RPMI7951 (cell line): ENCODE results near the gene ERC2. TPM values are rescaled to one million over a fixed set of nuclear protein-coding genes. Genes with fewer than 3 reads are reported as not detected.

Experiments
- DNase-seq: peaks from one replicate; pipeline ENCODE4 v3.0.0-alpha.2; 2012; ENCODE audit warnings: low read depth
- total RNA-seq: library from RNA; depleted of rRNA; stranded (reverse); fragments of >200 nt; shearing (Covaris generic); gene quantifications from 2 replicates; pipeline ENCODE4 v1.2.3, GENCODE V29; 2014

Gene ERC2
- total RNA-seq, 1 experiment from 2014 or later = 0.24 TPM

DNA sequence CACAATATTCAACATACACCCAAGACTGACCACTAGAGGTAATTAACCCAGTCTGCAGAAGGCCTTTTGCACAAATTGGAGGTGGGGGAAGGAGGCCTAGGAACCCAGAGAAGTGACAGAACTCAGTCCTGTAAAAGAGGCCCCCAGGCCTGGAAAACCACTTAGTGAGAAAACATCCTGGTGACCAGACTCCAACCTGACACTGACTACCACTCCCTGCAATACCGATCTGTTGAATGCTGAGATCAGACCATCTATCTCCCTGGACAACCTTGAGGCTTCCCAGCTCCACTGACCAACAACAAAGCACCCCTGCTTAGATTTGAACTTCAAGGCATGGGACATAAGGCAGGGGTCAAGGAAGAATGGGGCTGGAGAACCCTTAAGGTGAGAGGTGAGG, 719.2 kb downstream of the ERC2 start:
- DNase-seq = no peak

DNA sequence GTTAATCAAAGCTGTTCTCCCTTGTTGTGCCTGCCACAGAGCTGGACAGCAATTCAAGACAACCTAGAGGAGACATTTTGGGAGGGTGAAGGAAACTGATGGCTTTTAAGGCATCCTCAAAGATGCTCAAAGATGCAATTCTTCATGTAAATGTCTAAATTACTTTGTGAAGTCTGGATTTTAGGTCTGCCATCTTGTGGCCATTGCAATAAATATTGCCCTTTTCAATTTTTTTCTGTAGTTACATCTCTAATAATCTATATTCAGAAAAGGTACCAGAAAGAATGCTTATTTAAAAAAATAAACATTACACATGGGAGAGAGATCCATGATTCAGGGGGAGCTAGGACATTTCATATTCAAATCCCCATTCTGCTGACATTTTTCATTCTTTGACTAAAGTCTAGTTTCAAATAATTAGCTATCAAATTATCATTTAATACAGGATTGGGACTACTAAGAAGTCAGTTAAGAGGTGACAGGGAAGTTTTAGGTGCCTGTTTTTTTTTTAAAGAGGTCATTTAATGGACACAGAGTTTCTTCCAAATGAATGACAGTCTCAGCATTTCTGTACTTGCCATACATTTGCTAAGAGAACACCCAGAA, 721.4 kb downstream of the ERC2 start:
- peak; percentile 30 for DNase-seq

DNA sequence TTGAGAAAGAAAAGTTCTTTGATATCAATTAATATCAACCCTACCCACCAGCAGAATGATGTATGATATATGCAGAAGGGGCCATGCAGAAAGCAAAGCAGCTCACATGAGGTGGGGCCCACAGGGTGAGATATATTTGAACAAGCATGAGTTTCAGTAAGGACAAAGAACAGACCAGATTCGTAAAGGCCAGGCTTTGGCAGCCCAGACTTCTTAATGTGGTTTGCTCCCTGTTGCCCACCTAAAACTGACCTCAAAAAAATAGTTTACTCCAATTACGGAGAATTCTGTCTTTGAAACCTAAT, 725.5 kb downstream of the ERC2 start:
- DNase-seq = no peak

DNA sequence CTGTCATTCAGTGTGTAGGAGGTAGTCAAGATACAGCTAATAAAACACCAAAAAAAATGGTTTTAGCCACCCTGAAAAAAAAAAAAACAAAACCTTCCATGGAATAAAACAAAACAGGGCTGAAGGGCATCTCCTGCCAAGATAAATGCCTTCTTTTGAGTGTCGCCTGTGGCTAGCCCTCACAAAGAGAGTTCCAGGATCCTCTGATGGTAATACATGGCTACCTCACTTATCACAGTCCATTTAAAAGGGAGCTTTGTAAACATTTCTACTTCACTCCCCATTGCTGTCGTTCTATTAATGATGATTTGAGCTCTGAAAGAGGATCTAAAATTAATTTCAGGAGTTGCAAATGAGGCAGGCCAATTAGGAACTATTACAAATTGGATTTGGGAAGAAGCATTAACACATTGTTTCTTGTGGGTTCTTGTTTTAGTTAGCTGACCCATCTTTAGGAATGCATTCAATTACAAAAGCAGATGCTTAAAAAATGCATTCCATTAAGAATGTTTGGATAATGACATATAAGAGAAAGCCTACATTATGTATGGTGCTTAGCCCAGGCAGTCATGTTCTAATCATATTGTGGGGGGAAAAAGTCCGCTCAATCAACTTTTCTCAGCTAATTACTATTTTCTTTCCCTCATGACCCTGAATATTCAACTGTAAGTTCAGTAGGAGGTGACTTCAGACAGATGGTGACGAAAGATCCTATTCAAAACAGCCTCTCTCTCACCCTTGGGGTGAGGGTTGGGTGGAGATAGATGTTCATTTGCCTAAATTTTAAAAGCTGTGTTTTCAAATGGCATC, 726.0 kb downstream of the ERC2 start:
- DNase-seq = no peak

DNA sequence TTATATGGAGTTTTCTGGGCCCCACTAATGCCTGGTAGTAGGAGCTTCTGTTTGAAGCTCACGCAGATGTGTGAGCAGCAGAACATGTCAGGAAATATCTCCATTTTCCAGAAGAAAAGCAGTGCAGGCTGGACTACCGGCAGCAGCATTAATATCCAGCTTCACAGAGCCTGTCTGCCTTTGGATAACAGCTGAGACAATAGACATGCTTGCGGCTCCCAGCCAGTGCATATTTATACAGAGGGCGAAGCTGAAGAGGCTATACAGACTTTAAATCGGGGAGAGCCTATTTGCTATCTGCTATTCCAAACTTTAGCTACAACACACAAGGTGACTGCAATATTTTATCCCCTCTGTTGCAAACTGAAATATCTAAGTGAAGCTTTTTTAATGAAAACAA, 731.1 kb downstream of the ERC2 start:
- no peak for DNase-seq

DNA sequence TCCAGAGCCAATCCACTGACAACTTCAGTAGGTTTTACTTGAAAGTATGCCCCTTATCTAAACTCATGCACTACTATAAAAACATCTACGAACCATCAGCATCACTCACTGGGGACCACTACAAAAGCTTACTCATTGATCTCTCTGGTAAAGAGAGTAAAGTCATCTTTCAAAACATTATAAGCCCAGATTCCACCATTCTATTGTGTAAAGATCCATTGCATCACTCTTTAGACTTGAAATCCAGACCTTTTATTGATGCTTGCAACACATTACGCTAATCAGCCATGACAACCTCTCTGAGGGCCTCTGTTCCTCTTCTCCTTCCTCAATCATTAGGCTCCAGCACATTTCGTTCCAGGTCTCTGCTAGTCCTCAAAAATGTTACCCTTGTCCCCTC, 732.3 kb downstream of the ERC2 start:
- DNase-seq = no peak

DNA sequence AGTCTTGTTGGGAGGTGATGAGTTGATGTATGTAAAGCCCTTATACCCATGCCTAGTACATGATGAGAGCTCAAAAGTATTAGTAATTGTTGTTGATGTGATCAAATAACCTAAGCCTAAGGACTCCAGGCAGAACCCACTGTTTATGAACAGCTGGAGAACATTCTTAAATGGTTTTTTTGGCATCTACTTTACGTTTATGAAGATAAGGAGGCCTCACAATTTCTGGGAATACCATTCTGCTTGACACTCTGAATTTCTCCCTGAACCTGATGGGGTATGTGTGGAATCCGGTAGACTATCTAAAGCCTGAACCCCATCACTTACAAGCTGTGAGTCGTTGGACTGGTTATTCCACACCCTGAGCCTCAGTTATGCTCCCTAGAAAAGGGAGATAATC, 736.5 kb downstream of the ERC2 start:
- no peak for DNase-seq

DNA sequence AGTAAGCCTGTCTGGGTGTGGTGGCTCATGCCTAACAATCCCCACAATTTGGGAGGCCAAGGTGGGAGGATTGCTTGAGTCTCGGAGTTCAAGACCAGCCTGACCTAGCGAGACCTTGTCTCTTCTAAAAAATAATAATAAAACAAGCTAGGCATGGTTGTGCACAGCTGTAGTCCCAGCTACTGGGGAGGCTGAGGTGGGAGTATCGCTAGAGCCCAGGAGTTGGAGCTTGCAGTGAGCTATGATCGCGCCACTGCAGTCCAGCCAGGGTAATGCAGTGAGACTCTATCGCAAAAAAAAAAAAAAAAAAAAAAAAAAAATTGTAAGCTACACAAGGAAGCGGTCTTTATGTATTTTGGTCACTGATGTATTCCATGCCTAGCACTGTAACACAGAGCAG, 738.7 kb downstream of the ERC2 start:
- DNase-seq = no peak

DNA sequence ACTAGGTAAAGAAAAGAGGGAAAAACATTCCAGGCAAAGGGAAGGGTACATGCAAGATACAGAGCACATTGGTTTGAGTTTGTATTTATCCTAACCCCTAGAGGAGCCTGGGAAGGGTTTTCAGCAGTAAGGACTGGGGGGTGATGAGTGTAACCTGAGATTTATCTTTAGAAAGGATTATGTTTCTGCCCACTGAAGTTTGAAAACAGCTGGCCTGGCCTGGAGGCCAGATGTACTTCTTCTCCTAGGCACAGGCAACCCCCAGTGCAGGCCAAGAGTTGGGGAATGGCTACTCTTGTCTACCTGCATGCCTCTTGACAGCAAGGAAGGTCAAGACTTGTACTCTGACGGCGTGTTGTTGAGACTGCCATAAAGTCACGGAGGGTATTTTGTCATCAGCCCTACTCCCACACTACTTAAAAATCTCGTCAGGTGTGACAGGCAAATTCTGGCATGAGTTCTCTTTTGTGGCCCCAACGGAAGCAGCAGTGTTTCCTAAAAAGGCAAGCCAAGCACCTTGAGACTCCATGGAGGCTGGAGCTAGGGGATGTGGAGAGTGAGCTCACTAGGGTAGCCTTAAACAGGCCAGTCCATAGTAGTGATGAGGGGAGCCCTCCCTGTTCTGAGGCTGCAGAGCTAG, 739.7 kb downstream of the ERC2 start:
- peak; percentile 15 for DNase-seq

DNA sequence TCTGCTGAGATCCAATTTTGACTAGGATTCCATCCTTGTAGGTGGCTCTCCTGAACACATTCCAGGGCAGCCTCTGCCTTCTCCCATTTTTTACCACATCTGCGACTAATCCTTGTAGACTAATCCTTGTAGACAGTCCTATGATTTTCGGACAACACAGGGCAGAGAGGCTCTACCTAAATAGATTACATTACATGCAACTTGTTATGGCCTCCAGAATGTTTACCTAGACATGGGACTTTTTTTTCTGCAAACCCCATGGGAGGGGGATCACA, 741.8 kb downstream of the ERC2 start:
- DNase-seq = no peak

DNA sequence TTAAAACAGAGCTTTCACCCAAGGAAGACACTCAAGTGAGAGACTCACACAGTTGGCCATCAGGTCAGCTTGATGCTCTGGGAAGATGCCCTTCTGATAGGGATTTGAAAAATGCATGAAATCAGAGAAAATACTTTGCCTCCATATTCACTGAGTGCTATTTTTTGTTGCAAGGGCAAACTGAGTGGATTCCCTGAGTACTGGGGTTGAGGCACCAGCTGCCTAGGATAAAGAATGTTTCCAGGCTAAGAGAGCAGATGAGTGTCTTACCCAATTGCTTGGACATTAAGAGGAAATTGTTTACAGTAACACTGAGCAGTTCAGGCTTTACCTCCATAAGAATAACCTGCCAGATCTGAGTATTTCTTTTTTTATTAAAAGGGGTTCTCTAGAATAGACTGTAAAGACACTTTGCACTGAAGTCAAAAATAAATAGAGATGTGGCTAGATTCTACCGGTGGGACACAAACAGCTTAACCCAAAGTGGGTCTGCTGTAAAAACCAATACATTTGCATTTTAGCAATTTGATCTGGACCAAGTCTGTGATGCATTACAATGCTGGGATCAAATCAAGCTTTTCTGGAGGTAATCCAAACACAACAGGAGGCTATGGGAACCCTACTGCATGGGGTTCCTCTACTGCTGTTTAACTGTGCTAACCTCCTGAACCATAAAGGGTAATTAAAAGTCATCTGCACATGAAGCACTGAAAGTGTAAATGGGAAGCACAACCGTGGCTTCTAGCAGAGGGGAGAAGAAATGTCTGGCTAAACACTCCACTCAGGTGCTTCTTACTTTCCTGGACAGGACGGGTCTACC, 742.4 kb downstream of the ERC2 start:
- no peak for DNase-seq

DNA sequence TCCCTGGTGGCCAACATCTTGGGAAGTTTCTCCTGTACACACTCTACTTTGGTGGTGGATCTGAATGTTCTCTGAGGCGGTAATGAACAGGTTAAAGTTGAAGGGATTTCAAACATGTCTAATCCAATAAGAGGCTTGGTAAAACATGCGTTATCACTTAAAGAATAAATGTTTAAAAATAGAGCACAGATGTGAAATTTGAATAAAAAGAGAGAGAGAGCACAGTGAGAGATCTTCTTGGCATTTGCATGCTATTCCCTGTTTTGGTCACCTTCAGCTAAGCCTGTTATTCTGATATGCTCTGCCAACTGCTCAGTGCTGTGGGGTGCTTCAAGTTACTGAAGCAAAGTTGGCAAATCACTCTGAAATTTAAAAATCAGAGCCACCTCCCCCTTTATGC, 743.4 kb downstream of the ERC2 start:
- DNase-seq = no peak

DNA sequence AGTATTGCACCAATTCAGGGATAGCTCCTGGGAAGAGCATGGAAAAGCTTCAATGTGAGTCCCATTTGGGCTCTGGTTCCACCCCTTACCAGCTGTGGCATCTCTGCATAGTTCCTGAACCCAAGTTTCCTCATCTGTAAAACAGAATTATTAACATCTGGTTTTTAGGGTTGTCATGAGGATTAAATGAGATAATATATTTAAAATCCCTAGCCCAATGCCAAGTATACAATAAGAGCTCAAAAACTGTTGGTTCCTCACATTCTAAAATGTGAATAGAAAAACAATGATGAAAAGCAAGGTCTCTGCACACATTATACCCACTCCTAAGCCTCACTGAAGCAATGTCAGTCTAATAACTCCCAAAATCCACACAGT, 743.9 kb downstream of the ERC2 start:
- DNase-seq = no peak

DNA sequence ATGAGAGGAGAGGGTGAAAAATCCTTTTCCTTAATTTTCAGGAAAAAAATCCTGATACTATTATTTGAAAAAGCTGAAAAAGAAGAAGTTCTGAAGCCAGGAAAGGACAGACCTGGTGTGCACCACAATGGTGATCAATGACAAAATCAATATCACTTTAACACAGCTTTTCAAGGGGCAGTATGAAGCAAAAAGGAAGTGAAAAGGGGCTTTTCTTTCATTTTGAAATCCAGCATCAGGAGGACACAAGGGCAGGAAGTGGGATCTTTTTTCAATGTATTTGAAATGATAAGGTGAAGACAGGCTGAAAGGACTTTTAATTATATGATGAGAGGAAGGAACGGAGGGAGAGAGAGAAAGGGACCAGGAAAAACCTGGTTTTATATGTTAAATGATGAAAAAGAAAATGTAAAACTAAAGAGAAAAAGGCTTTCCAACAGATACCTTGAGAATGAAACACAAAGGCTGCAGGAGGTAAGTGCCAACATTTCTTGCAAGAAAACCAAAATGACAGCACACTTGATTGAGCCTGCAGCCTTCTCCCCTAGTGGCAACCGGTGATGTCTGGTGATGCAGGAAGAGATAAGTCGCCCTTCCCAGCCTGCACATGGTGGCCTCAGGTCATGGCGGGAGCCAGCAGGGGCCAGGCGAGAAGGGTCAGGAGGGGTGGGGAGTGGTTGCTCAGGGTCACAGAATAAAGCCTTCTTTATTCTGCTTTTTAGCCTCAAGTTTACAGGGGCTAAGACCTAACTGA, 744.4 kb downstream of the ERC2 start:
- peak; percentile 36 for DNase-seq

DNA sequence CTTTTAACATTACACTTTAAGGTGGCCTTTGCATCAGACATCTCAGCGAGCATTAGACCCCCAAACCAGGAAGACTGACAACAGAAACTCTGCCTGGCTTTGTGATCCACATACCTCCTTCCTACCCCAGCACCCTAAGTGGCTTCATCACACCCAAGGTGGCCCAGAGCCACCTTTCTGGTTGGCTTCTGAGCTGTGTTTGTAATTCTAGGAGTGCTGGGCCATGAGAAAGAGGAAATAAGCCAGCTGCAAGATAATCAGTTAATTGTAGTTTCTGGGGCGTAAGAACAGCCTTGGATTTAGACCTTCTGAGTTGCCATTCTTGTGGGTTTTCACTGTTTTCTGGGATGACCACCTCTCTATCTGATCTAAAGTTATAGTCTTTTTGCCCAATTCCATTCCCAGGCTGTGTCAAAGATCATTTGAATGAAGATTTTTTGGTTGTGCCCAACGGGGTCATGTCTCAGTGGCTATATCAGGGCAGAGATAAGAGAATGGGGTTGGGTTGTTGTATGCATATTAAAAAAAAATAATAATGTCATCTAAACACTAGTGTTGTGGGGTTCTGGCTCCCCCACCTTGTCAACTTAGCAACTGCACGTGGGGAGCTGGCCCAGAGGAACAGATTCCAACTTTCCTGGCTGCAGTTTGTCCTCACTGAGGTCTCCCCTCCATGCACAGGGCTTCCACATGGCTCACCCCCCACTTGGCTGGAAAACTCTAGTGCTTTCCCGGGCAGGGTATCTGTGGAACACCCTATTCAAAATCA, 746.4 kb downstream of the ERC2 start:
- peak; percentile 46 for DNase-seq

DNA sequence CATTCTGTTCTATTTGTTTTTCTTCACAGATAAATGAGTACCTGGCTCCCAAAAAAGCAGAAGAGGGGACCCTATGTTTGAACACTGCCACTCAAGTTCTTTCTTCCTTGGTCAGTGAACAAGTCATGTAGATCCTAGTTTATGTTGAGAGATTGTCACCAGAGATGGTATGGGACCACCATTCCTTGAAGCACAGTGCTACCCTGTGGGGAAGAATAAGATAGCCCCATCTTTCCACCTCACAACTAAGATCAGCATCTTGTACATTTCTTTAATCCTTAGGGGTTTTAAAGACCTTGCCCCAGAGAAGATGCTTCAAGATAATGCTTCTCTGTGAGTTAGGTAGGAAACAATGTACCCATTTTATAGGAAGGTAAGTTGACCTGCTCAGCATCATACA, 747.7 kb downstream of the ERC2 start:
- DNase-seq = peak; percentile 60

DNA sequence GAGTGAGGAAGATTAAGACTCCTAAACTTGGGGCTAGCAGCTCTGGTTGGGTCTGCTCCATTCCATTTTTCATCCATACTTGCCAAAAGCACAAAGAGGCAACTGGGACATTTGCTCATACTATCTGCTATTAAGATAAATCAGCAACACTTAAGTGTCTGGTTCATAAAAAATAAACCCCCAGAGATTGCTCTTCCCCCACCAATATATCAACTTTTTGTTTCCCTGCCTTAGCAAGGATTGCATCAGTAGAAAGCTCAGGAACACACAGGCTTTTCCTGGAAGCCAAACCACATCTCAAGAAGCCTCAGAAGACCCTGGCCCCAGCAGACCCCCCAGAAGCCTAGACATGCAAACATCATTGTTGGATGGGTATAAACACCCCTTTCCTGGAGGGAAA, 748.8 kb downstream of the ERC2 start:
- no peak for DNase-seq

DNA sequence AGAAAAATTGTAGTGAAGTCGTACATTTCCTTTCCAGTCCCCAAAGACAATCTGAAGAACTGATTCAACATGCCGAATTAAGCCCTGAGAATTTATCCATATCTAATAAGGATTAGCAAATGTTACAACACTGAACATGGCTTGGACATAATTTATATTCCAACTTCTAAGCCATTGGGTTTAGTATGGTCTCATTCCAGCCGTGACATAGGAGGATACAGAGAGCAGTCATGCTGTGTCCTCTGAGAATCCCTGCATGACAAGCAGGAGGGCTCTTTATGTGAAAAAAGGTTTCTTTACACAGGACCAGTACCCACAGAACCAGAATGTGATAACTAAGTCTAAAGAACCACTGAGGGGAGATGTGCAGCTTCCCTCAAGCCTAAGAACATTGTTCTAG, 749.3 kb downstream of the ERC2 start:
- no peak for DNase-seq

DNA sequence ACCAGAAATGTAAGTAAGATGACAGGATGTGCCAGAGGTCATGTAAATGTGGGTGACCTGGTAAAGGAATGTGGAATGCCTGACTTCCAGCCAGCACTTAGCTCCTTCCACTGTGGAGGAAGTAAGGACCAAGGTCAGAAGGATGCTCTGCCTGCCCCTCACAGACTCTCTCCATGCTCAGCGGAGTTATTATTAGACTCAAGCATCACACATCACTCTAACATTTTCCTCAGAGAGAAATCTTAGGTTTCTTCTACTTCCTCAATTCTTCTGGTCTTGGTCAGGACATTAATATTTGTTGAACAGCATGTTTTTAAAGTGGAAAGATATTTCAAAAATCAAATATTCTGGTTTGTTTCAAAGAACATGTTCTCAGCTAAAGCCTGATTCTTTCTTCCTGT, 749.7 kb downstream of the ERC2 start:
- peak; percentile 74 for DNase-seq

DNA sequence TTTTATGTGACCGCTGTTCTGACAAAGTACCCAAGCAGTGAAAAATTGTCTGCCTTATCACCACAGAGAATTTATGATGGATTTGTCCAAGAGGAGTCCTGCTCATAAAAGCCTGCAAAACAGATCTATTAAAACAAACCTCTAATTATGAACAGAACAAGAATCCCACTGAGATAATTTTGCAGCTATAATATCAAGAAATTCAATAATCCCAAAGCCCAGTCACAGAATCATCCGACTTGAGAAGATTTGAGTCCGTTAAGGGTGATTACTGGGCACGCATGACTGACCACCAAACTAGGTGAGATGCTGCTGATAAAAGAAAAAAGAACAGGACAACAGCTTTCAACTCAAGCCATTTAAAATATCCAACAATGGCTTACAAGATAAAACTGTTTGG, 750.2 kb downstream of the ERC2 start:
- no peak for DNase-seq

DNA sequence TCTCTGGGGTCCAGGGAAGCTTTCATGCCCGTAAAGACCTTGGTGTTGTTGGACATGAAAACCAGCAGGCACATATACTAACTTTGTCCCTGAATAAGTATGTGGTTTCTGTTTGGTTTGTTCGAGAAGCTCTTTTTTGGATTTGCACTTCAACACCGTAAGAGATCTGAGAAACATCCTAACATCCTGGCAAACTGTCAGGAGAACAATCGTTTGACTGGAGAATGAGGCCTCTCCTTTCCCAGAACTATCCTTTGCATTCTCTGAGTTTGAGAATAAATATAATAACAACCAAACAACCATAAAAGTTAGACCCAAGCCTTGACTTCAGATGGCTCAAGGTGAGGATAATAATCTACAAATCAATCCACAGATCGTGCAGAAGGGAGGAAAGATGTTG, 750.8 kb downstream of the ERC2 start:
- no peak for DNase-seq
